Esophagus muscularis mucosa (tissue), 4 donors: Measurements from ENCODE around the gene ATG13.

Experiments
- CTCF ChIP-seq, 3 experiments: fragments of 200-600 bp in 2 of 3; fragments of 450-650 bp in 1 of 3; sonication (generic) in 2 of 3; IDR thresholded peaks; one replicate each; pipeline ENCODE4 v1.5.1; 2017 to 2019; ENCODE audit warnings: antibody characterized with exemption in 3 of 3, mild to moderate bottlenecking in 2 of 3, moderate library complexity in 1 of 3
- EP300 ChIP-seq: sonication (generic); formaldehyde crosslinking; IDR thresholded peaks from one replicate; pipeline ENCODE4 v1.6.1; 2017; ENCODE audit warnings: antibody characterized with exemption
- POLR2AphosphoS5 ChIP-seq, 2 donors: sonication (generic); formaldehyde crosslinking; IDR thresholded peaks; one replicate each; pipeline ENCODE4 v1.6.1; 2017; ENCODE audit warnings: antibody characterized with exemption in 2 of 2

- TF ChIP-seq POLR2AphosphoS5 (IDR thresholded peaks at IDR 0.05) (no peak), EP300 (no peak), CTCF (IDR thresholded peaks at IDR 0.05) (no peak)
Observed at GRCh38 chr11:46677169-46677568, 59.8 kb downstream of the ATG13 start.
